Activated CD4-positive, CD25-positive, alpha-beta regulatory T cell treated with anti-CD3 and anti-CD28 coated beads, Interleukin-2, amount 50 U/mL, for 24 hours (primary cell): Measurements from ENCODE around the gene RNF157.

Experiments
- ATAC-seq, 2 donors: fragments of 150-1000 bp; cut with Tn5 transposase; one replicate each; pipeline ENCODE4 v1.10.0; 2021; ENCODE audit warnings: mild to moderate bottlenecking in 1 of 2, moderate library complexity in 1 of 2

RNF157 gene

GRCh38 chr17:76240461-76241203 is at the start of gene RNF157:
TSS of gene RNF157 (minus strand) at chr17:76240493. CDS start at chr17:76240240, 253 bp downstream.
- peak; percentile 92 to 95 for ATAC-seq

- ATAC-seq = no peak
These were observed 41.5 kb upstream of the RNF157 start for GRCh38 chr17:76281573-76282371.

- ATAC-seq = no peak
These were observed 40.4 kb upstream of the RNF157 start for GRCh38 chr17:76280650-76281049.

- no peak for ATAC-seq
These were observed 39.5 kb upstream of the RNF157 start for GRCh38 chr17:76279742-76280287.

- peak; percentile 87 to 92 for ATAC-seq
These were observed 38.9 kb upstream of the RNF157 start for GRCh38 chr17:76278952-76279741.

GRCh38 chr17:76278268-76278908 is 38.1 kb upstream of the RNF157 start:
- no peak for ATAC-seq

GRCh38 chr17:76277300-76278267 is 37.3 kb upstream of the RNF157 start:
- no peak for ATAC-seq

- ATAC-seq = no peak
These were observed 36.4 kb upstream of the RNF157 start for GRCh38 chr17:76276461-76277299.

GRCh38 chr17:76276069-76276431 is 35.8 kb upstream of the RNF157 start:
- no peak for ATAC-seq

GRCh38 chr17:76275382-76276068 is 35.2 kb upstream of the RNF157 start:
- no peak for ATAC-seq

GRCh38 chr17:76274112-76274956 is 34.0 kb upstream of the RNF157 start:
- ATAC-seq = no peak

GRCh38 chr17:76273445-76274111 is 33.3 kb upstream of the RNF157 start:
- ATAC-seq = no peak

GRCh38 chr17:76272541-76273444 is 32.5 kb upstream of the RNF157 start:
- ATAC-seq = peak; percentile 17 to 19

- peak; percentile 64 to 69 for ATAC-seq
These were observed 31.6 kb upstream of the RNF157 start for GRCh38 chr17:76271669-76272540.

GRCh38 chr17:76270770-76271668 is 30.7 kb upstream of the RNF157 start:
- no peak for ATAC-seq
